ENCODE data around the gene CYB561. TPM values are rescaled to one million over a fixed set of nuclear protein-coding genes. Genes with fewer than 3 reads are reported as not detected.

CYB561 gene
- total and polyA plus RNA-seq, 2 donors (not counting 3 experiments of a cell fraction or from before 2014, with no cell fraction given) = 34.9 to 71.1 TPM

GRCh38 chr17:63436523-63437110, 9.5 kb downstream of the CYB561 start:
- Histone ChIP-seq H2AFZ (ENCODE audit: low read depth, low read length) (no peak overlapping the region), H3K9me1 (replicated peaks; ENCODE audit: control insufficient read depth, extremely low read depth, insufficient read depth, low read length) (no peaks in the 10 kb centered on the region), H3K79me2 (ENCODE audit: control insufficient read depth, insufficient read depth, low read length) (no peaks in the 10 kb centered on the region), H3K36me3 (ENCODE audit: control insufficient read depth in 2 of 2, extremely low read depth in 1 of 2, insufficient read depth in 2 of 2, low read length in 2 of 2) (peaks cover 0 to 4% of the 10 kb centered on the region in 2 experiments), H3K9me3 (replicated peaks; ENCODE audit: control insufficient read depth, insufficient read depth, low read length) (no peaks in the 10 kb centered on the region), H3K4me3 (replicated peaks in 1 of 3; ENCODE audit: insufficient read depth in 1 of 3, low read depth in 1 of 3, low read length in 3 of 3) (no peak overlapping the region), H3K4me1 (ENCODE audit: control insufficient read depth, extremely low read depth, insufficient read depth, low read length) (peaks cover 35% of the 10 kb centered on the region), H3K4me2 (ENCODE audit: insufficient read depth, low read length) (no peak overlapping the region), H3K27ac (ENCODE audit: insufficient read depth, low read depth, low read length) (no peak overlapping the region), H3K27me3 (ENCODE audit: control insufficient read depth in 2 of 2, insufficient read depth in 2 of 2, low read length in 2 of 2) (no peaks in the 10 kb centered on the region), H3K9ac (replicated peaks; ENCODE audit: extremely low read depth, insufficient read depth, low read length) (no peak overlapping the region), H4K20me1 (replicated peaks; ENCODE audit: control insufficient read depth, extremely low read depth, insufficient read depth, low read length) (no peaks in the 10 kb centered on the region)
- ChIA-PET POLR2A (interaction anchor here (1.1 kb wide), 1 partner anchor 45 kb away, joined by 3 read pairs; no protein-coding TSS in a partner anchor), CTCF (interaction anchor here (0.8 to 15.0 kb wide), 7 partner anchors 7 to 176 kb away, joined by 3 to 540 read pairs (median 8); partner anchors contain the start of genes ACE and CYB561)
- dilution Hi-C loops (cut with MboI; ENCODE audit: extremely low pct_ligation_motif_present, low sequenced_read_pairs) (no loop called here), intact Hi-C loops (cut with micrococcal nuclease) (no loop called here)
- TF ChIP-seq CTCF (IDR thresholded peaks at IDR 0.05; ENCODE audit: extremely low read depth in 1 of 2, insufficient read depth in 1 of 2, low read depth in 1 of 2, low read length in 2 of 2) (peak; percentile 29 to 31), GATA2 (IDR thresholded peaks at IDR 0.05; ENCODE audit: insufficient read depth, insufficient read length, low read depth, low read length) (no peak)
- no TSS peak for BruUV-seq (replicated peaks)
- peak; percentile 27 for DNase-seq (ENCODE audit: low read depth, low spot score)
- FAIRE-seq = no peak

Data from endothelial cell of umbilical vein (primary cell).